GM23338 (cell line): ENCODE results near the gene EIF4G3. TPM values are rescaled to one million over a fixed set of nuclear protein-coding genes. Genes with fewer than 3 reads are reported as not detected.

Experiments used
- ATAC-seq: fragments of 200-7000 bp; cut with Tn5 transposase; 3 replicates; pipeline ENCODE4 v1.9.1; 2020
- DNase-seq: peaks from one replicate; pipeline ENCODE4 v3.0.0-alpha.2; 2015; ENCODE audit warnings: low spot score
- H2AFZ ChIP-seq: fragments of 200-600 bp; sonication (generic); 2 replicates; pipeline ENCODE4 v1.8.0; 2016; ENCODE audit warnings: antibody characterized with exemption, mild to moderate bottlenecking, moderate library complexity
- H3F3A ChIP-seq: fragments of 200-600 bp; sonication (generic); replicated peaks from 2 replicates; pipeline ENCODE4 v1.8.0; 2017; ENCODE audit warnings: antibody characterized with exemption, mixed run types, low read depth
- H3K27ac ChIP-seq: fragments of 200-600 bp; sonication (generic); 2 replicates; pipeline ENCODE4 v1.6.1; 2016; ENCODE audit warnings: low read depth
- H3K27me3 ChIP-seq: fragments of 200-600 bp; sonication (generic); 2 replicates; pipeline ENCODE4 v1.8.0; 2016; ENCODE audit warnings: mild to moderate bottlenecking, mixed run types, moderate library complexity; ENCODE audit not compliant: insufficient read depth
- H3K36me3 ChIP-seq: fragments of 200-600 bp; sonication (generic); 2 replicates; pipeline ENCODE4 v1.8.0; 2016; ENCODE audit warnings: mild to moderate bottlenecking; ENCODE audit not compliant: insufficient read depth
- H3K4me1 ChIP-seq: fragments of 200-600 bp; sonication (generic); 2 replicates; pipeline ENCODE4 v1.8.0; 2016; ENCODE audit warnings: mild to moderate bottlenecking, moderate library complexity; ENCODE audit not compliant: insufficient read depth
- H3K4me2 ChIP-seq: fragments of 200-600 bp; sonication (generic); 2 replicates; pipeline ENCODE4 v1.7.1; 2017; ENCODE audit warnings: mixed run types
- H3K4me3 ChIP-seq: fragments of 200-600 bp; sonication (generic); 2 replicates; pipeline ENCODE4 v1.6.1; 2016; ENCODE audit warnings: mixed run types
- H3K79me2 ChIP-seq: fragments of 200-600 bp; sonication (generic); replicated peaks from 2 replicates; pipeline ENCODE4 v1.8.0; 2017; ENCODE audit warnings: mild to moderate bottlenecking; ENCODE audit not compliant: insufficient read depth
- H3K9me2 ChIP-seq: fragments of 200-600 bp; sonication (generic); 2 replicates; pipeline ENCODE4 v1.8.0; 2017; ENCODE audit not compliant: insufficient read depth
- H4K20me1 ChIP-seq: fragments of 200-600 bp; sonication (generic); replicated peaks from 2 replicates; pipeline ENCODE4 v1.8.0; 2017; ENCODE audit warnings: mild to moderate bottlenecking; ENCODE audit not compliant: insufficient read depth
- H3K27ac Mint-ChIP-seq: 2 replicates; pipeline ENCODE4 v1.8.0; 2020; ENCODE audit warnings: inconsistent platforms, mild to moderate bottlenecking, moderate library complexity, mixed read lengths
- H3K27me3 Mint-ChIP-seq: 3 replicates; pipeline ENCODE4 v1.8.0; 2022; ENCODE audit warnings: low read depth, mild to moderate bottlenecking, moderate library complexity, mixed read lengths, inconsistent platforms; ENCODE audit not compliant: insufficient read depth, poor library complexity
- H3K36me3 Mint-ChIP-seq: 3 replicates; pipeline ENCODE4 v1.8.0; 2021; ENCODE audit warnings: low read depth, mild to moderate bottlenecking, inconsistent platforms, moderate library complexity, mixed read lengths
- H3K4me1 Mint-ChIP-seq: 3 replicates; pipeline ENCODE4 v1.8.0; 2020; ENCODE audit warnings: mild to moderate bottlenecking, inconsistent platforms, mixed read lengths
- H3K4me3 Mint-ChIP-seq: 3 replicates; pipeline ENCODE4 v1.8.0; 2021; ENCODE audit warnings: moderate library complexity, mild to moderate bottlenecking, inconsistent platforms, mixed read lengths
- H3K9me3 Mint-ChIP-seq: 3 replicates; pipeline ENCODE4 v1.8.0; 2020; ENCODE audit warnings: moderate library complexity, mild to moderate bottlenecking, inconsistent platforms, mixed read lengths
- CREB1 ChIP-seq: fragments of 250-450 bp; sonication (Bioruptor Pico); IDR thresholded peaks from 2 replicates; pipeline ENCODE4 v1.5.0; 2020; ENCODE audit warnings: low read depth, mild to moderate bottlenecking, moderate library complexity
- CTCF ChIP-seq, 2 experiments: fragments of 200-600 bp in 1 of 2; sonication (generic) in 1 of 2; conservative IDR thresholded peaks; 2 replicates each; pipeline versions ENCODE4 v1.5.1 to v1.6.1; 2016 to 2017; ENCODE audit warnings: antibody characterized with exemption in 2 of 2, low read depth in 2 of 2, mild to moderate bottlenecking in 2 of 2, moderate library complexity in 1 of 2
- EZH2 ChIP-seq: fragments of 200-600 bp; sonication (generic); IDR thresholded peaks from one replicate; pipeline ENCODE4 v1.8.0; 2017; ENCODE audit warnings: antibody characterized with exemption, mild to moderate bottlenecking, low read depth; ENCODE audit not compliant: unreplicated experiment
- JUNB ChIP-seq: IDR thresholded peaks from one replicate; pipeline ENCODE4 v1.6.1; 2016; ENCODE audit warnings: antibody characterized with exemption; ENCODE audit not compliant: unreplicated experiment
- NANOG ChIP-seq: IDR thresholded peaks from 2 replicates; pipeline ENCODE4 v1.6.1; 2016; ENCODE audit warnings: antibody characterized with exemption, borderline replicate concordance
- POLR2AphosphoS5 ChIP-seq: IDR thresholded peaks from 2 replicates; pipeline ENCODE4 v1.6.1; 2016; ENCODE audit warnings: antibody characterized with exemption, low read depth
- REST ChIP-seq: IDR thresholded peaks from one replicate; pipeline ENCODE4 v1.6.1; 2018; ENCODE audit warnings: antibody characterized with exemption; ENCODE audit not compliant: unreplicated experiment
- STAT1 ChIP-seq: IDR thresholded peaks from one replicate; pipeline ENCODE4 v1.6.1; 2016; ENCODE audit warnings: antibody characterized with exemption; ENCODE audit not compliant: unreplicated experiment
- ZNF114 ChIP-seq: fragments of 250-450 bp; sonication (Bioruptor Pico); IDR thresholded peaks from 2 replicates; pipeline ENCODE4 v1.5.0; 2020; ENCODE audit warnings: mild to moderate bottlenecking, moderate library complexity
- ZNF331 ChIP-seq: fragments of 250-450 bp; sonication (Bioruptor Pico); IDR thresholded peaks from 2 replicates; pipeline ENCODE4 v1.5.0; 2020; ENCODE audit warnings: low read depth, mild to moderate bottlenecking, moderate library complexity
- polyA plus RNA-seq: library from polyadenylated mRNA; unstranded; fragments of >200 nt; fragmentation: Nextera tagmentation; extraction: Ambion mirVana; gene quantifications from 2 replicates; pipeline ENCODE4 v1.2.1, GENCODE V29; 2016
- total RNA-seq: library from RNA; depleted of rRNA; stranded (reverse); fragments of >200 nt; shearing (Covaris generic); gene quantifications from 2 replicates; pipeline ENCODE4 v1.2.3, GENCODE V29; 2014
- TF ChIP-seq, protein P1 (sequence below): IDR thresholded peaks from 2 replicates; pipeline ENCODE4 v1.6.1; 2016; ENCODE audit warnings: antibody characterized with exemption

Gene EIF4G3
- total and polyA plus RNA-seq, 2 experiments from 2014 or later: 37.9 to 68.1 TPM

GRCh38 chr1:20786253-20787028, 390.3 kb downstream of the EIF4G3 start (continued):
- TF ChIP-seq REST (no peak), NANOG (no peak), JUNB (no peak), POLR2AphosphoS5 (peak; percentile 64), ZNF331 (CRISPR knock-in tag) (no peak), CREB1 (peak; percentile 30; the same call in 1 of the 2 replicates), EZH2 (no peak)
- TF ChIP-seq, protein P1, sequence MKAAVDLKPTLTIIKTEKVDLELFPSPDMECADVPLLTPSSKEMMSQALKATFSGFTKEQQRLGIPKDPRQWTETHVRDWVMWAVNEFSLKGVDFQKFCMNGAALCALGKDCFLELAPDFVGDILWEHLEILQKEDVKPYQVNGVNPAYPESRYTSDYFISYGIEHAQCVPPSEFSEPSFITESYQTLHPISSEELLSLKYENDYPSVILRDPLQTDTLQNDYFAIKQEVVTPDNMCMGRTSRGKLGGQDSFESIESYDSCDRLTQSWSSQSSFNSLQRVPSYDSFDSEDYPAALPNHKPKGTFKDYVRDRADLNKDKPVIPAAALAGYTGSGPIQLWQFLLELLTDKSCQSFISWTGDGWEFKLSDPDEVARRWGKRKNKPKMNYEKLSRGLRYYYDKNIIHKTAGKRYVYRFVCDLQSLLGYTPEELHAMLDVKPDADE: no peak

- peak overlapping the region; percentile 80 for H2AFZ ChIP-seq
- no peaks in the 10 kb centered on the region for H3K9me2 ChIP-seq
- DNase-seq: no peak
- H3F3A ChIP-seq: peaks cover 19% of the 10 kb centered on the region
- peaks cover 13% of the 10 kb centered on the region for H3K27me3 Mint-ChIP-seq
- no peaks in the 10 kb centered on the region for H3K36me3 ChIP-seq
- peak overlapping the region; percentile 97 for H3K4me2 ChIP-seq
- H3K4me3 ChIP-seq: peak overlapping the region; percentile 95
- peaks cover 38% of the 10 kb centered on the region for H4K20me1 ChIP-seq
- peaks cover 19% of the 10 kb centered on the region for H3K4me1 ChIP-seq
- H3K4me1 Mint-ChIP-seq: peaks cover 16% of the 10 kb centered on the region
- no peaks in the 10 kb centered on the region; the same call in 2 of the 3 replicates for H3K36me3 Mint-ChIP-seq
- peaks cover 54% of the 10 kb centered on the region for H3K79me2 ChIP-seq
- H3K9me3 Mint-ChIP-seq: no peaks in the 10 kb centered on the region
- TF ChIP-seq STAT1 (no peak), CREB1 (no peak)
- H3K27ac ChIP-seq: peak overlapping the region; percentile 95
- peak overlapping the region; percentile 100 for H3K4me3 Mint-ChIP-seq
- peak overlapping the region; percentile 97 for H3K27ac Mint-ChIP-seq
- H3K27me3 ChIP-seq: no peaks in the 10 kb centered on the region
- no peak for ATAC-seq
Measured at GRCh38 chr1:20785907-20786252, 390.8 kb downstream of the EIF4G3 start.

DNA sequence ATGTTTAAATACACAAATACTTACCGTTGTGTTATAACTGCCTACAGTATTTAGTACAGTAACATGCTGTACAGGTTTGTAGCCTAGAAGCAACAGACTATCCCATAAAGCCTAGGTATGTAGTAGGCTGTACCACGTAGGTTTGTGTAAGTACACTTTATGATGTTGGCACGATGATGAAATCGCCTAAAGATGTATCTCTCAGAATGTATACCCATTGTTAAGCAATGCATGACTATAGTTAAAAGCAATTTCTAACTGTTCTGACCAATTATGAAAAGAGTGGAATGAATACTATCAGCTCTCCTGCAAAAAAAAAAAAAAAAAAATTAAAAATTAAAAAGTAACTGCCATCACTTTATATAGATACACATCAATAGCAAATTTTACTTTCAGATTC, 401.0 kb downstream of the EIF4G3 start:
- Histone ChIP-seq H3K9me2 (no peaks in the 10 kb centered on the region), H3K36me3 (peaks cover 72% of the 10 kb centered on the region), H3F3A (no peaks in the 10 kb centered on the region), H2AFZ (no peak overlapping the region), H4K20me1 (peaks cover 31% of the 10 kb centered on the region), H3K79me2 (peaks cover 36% of the 10 kb centered on the region), H3K4me1 (no peaks in the 10 kb centered on the region), H3K27me3 (no peaks in the 10 kb centered on the region), H3K27ac (no peak overlapping the region), H3K4me3 (no peak overlapping the region), H3K4me2 (no peak overlapping the region)
- no peaks in the 10 kb centered on the region for H3K4me1 Mint-ChIP-seq
- no peak overlapping the region for H3K4me3 Mint-ChIP-seq
- no peak for ATAC-seq
- H3K27me3 Mint-ChIP-seq: no peaks in the 10 kb centered on the region
- H3K9me3 Mint-ChIP-seq: no peaks in the 10 kb centered on the region
- DNase-seq: no peak
- H3K36me3 Mint-ChIP-seq: peaks cover 69% of the 10 kb centered on the region
- H3K27ac Mint-ChIP-seq: no peak overlapping the region
- TF ChIP-seq ZNF114 (CRISPR knock-in tag) (no peak), REST (no peak), STAT1 (no peak), EZH2 (no peak), POLR2AphosphoS5 (no peak), CTCF (conservative IDR thresholded peaks at IDR 0.05; ENCODE audit: low read depth in 2 of 2) (no peak)
- TF ChIP-seq, protein P1: no peak
